ENCODE data around the gene BCL11A.

The BCL11A gene

DNA sequence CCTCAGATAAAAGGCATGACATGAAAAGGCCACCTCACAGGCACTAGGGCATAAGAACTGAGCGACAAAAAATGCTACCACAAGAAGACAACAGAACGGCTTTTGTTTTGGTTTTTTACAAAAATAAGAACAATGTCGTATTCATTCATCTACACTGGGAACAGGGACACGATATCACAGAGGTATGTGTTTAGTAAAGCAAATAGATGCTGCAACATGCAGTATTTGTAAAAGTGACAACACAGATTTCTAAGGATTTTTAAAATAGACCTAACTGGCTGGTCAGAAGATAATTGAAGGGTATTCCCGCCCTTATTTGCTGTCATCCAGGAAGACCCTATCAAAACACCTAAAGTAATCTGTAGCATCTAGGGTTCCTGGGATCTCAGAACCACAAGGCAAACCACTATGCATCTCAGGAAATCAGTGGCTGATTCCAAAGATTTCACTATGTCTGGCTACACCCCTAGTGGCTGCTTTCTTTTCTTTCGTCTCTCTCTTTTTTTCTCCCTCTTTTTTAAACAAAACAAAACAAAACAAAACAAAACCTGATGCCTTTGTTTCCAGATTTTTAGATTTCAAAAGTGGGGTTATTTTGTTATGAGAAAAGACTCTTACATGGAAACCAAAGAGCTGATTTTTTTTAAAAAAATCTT is 97.2 kb downstream of the BCL11A start:
- TF ChIP-seq, protein P1, sequence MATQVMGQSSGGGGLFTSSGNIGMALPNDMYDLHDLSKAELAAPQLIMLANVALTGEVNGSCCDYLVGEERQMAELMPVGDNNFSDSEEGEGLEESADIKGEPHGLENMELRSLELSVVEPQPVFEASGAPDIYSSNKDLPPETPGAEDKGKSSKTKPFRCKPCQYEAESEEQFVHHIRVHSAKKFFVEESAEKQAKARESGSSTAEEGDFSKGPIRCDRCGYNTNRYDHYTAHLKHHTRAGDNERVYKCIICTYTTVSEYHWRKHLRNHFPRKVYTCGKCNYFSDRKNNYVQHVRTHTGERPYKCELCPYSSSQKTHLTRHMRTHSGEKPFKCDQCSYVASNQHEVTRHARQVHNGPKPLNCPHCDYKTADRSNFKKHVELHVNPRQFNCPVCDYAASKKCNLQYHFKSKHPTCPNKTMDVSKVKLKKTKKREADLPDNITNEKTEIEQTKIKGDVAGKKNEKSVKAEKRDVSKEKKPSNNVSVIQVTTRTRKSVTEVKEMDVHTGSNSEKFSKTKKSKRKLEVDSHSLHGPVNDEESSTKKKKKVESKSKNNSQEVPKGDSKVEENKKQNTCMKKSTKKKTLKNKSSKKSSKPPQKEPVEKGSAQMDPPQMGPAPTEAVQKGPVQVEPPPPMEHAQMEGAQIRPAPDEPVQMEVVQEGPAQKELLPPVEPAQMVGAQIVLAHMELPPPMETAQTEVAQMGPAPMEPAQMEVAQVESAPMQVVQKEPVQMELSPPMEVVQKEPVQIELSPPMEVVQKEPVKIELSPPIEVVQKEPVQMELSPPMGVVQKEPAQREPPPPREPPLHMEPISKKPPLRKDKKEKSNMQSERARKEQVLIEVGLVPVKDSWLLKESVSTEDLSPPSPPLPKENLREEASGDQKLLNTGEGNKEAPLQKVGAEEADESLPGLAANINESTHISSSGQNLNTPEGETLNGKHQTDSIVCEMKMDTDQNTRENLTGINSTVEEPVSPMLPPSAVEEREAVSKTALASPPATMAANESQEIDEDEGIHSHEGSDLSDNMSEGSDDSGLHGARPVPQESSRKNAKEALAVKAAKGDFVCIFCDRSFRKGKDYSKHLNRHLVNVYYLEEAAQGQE (IDR thresholded peaks at IDR 0.05; ENCODE audit: low read depth) = no peak
- TF ChIP-seq NFIC (IDR thresholded peaks at IDR 0.05) (no peak), CEBPB (IDR thresholded peaks at IDR 0.05) (no peak), TEAD4 (IDR thresholded peaks at IDR 0.05) (no peak), YY1 (IDR thresholded peaks at IDR 0.05; ENCODE audit: low read depth) (no peak), TCF12 (IDR thresholded peaks at IDR 0.05; ENCODE audit: low read depth) (no peak), TAF1 (IDR thresholded peaks at IDR 0.05; ENCODE audit: low read depth) (no peak), EGR1 (IDR thresholded peaks at IDR 0.05) (no peak), MAX (IDR thresholded peaks at IDR 0.05) (no peak), ZBTB7A (IDR thresholded peaks at IDR 0.05; ENCODE audit: low read depth) (no peak), EP300 (IDR thresholded peaks at IDR 0.05; ENCODE audit: borderline replicate concordance) (no peak), FOXM1 (IDR thresholded peaks at IDR 0.05; ENCODE audit: borderline replicate concordance, low read depth) (no peak), CREB1 (IDR thresholded peaks at IDR 0.05; ENCODE audit: low read depth) (no peak), RAD21 (IDR thresholded peaks at IDR 0.05; ENCODE audit: low read depth) (no peak)
- TF ChIP-seq, protein P2, sequence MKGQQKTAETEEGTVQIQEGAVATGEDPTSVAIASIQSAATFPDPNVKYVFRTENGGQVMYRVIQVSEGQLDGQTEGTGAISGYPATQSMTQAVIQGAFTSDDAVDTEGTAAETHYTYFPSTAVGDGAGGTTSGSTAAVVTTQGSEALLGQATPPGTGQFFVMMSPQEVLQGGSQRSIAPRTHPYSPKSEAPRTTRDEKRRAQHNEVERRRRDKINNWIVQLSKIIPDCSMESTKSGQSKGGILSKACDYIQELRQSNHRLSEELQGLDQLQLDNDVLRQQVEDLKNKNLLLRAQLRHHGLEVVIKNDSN (IDR thresholded peaks at IDR 0.05) = no peak

- TF ChIP-seq CREB1 (IDR thresholded peaks at IDR 0.05; ENCODE audit: low read depth) = no peak
- TF ChIP-seq MAX (IDR thresholded peaks at IDR 0.05) = no peak
Observed at GRCh38 chr2:60453872-60454271, 99.6 kb downstream of the BCL11A start.

DNA sequence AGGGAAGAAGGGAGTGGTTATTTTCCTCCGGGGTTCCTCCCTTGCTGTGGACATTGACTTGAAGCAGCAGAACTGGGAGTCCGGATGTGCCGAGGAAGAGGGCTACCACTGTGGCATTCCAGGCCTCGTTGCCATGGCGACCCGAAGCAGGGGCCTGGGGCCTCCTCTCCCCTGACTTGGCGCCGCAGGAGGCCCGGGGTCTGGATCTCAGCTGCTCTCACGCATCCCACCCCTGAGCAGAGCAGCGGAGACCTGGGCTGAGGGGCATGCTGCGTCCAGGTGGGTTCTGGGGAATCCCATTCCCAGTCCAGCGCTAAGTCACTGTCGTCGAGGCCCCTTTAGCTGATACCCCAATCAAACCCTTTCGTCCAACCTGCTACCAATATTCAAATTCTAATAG is 100.2 kb downstream of the BCL11A start:
- TF ChIP-seq FOXM1 (IDR thresholded peaks at IDR 0.05; ENCODE audit: borderline replicate concordance, low read depth) (no peak), EP300 (IDR thresholded peaks at IDR 0.05; ENCODE audit: borderline replicate concordance) (no peak), NFIC (IDR thresholded peaks at IDR 0.05) (no peak)

- TF ChIP-seq EP300 (IDR thresholded peaks at IDR 0.05; ENCODE audit: borderline replicate concordance) (no peak), ZBTB7A (IDR thresholded peaks at IDR 0.05; ENCODE audit: low read depth) (no peak), CEBPB (IDR thresholded peaks at IDR 0.05) (no peak), YY1 (IDR thresholded peaks at IDR 0.05; ENCODE audit: low read depth) (no peak), EGR1 (IDR thresholded peaks at IDR 0.05) (no peak)
- TF ChIP-seq, protein P2 (IDR thresholded peaks at IDR 0.05) = no peak
Observed at GRCh38 chr2:60450488-60450887, 103.0 kb downstream of the BCL11A start.

DNA sequence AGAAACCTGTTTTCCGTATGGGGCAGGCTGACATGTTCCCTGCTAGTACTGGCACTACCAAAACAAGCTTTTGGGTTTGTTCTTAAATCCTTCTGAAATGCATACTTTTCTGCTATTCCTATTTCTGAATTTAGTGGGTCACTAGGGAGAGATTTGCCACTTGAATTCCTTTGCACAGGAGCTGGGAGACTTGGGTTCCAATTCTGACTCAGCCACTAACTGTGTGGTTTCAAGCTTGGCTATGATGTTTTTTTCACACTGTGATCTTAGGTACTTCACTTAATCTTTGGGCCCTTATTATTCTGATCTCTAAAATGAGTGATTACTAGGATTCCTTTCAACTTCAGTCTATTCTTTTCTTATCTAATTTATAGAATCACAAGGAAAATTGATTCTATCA is 105.5 kb downstream of the BCL11A start:
- TF ChIP-seq TCF12 (IDR thresholded peaks at IDR 0.05; ENCODE audit: low read depth) (no peak), RAD21 (IDR thresholded peaks at IDR 0.05; ENCODE audit: low read depth) (no peak), YY1 (IDR thresholded peaks at IDR 0.05; ENCODE audit: low read depth) (no peak), EP300 (IDR thresholded peaks at IDR 0.05; ENCODE audit: borderline replicate concordance) (no peak), FOXM1 (IDR thresholded peaks at IDR 0.05; ENCODE audit: borderline replicate concordance, low read depth) (no peak), MAX (IDR thresholded peaks at IDR 0.05) (no peak), ZBTB7A (IDR thresholded peaks at IDR 0.05; ENCODE audit: low read depth) (no peak), TEAD4 (IDR thresholded peaks at IDR 0.05) (no peak), CREB1 (IDR thresholded peaks at IDR 0.05; ENCODE audit: low read depth) (no peak), NFIC (IDR thresholded peaks at IDR 0.05) (no peak), EGR1 (IDR thresholded peaks at IDR 0.05) (no peak), TAF1 (IDR thresholded peaks at IDR 0.05; ENCODE audit: low read depth) (no peak), CEBPB (IDR thresholded peaks at IDR 0.05) (no peak)
- TF ChIP-seq, protein P2 (IDR thresholded peaks at IDR 0.05) = no peak
- TF ChIP-seq, protein P1 (IDR thresholded peaks at IDR 0.05; ENCODE audit: low read depth) = no peak

All from Ishikawa (cell line).